ENCODE results near the gene STT3B.

- TF ChIP-seq CTCF (IDR thresholded peaks at IDR 0.05) (no peak), ZFX (IDR thresholded peaks at IDR 0.05; ENCODE audit: borderline replicate concordance) (no peak)
These were observed 28.5 kb upstream of the STT3B start for GRCh38 chr3:31504230-31504629.

Data from 22Rv1 (cell line).